Measurements from ENCODE around the gene NFAT5. TPM values are rescaled to one million over a fixed set of nuclear protein-coding genes. Genes with fewer than 3 reads are reported as not detected.

NFAT5 gene
- total and polyA plus RNA-seq, 9 of the 15 experiments (the other 6 are each of a cell fraction or from before 2014, with no cell fraction given): 0.78 to 20.5 (median 12.4) TPM

- TF ChIP-seq HMGXB4 (CRISPR knock-in tag; IDR thresholded peaks at IDR 0.05) (peak; percentile 34; the same call in 1 of the 2 replicates), NONO (IDR thresholded peaks at IDR 0.05; ENCODE audit: low read depth in 2 of 2, low read length in 1 of 2) (peak; percentile 40 to 65; a peak in 3 of 4 replicates), NR2F6 (CRISPR knock-in tag; IDR thresholded peaks at IDR 0.05) (no peak), ZNF507 (tag; conservative IDR thresholded peaks at IDR 0.05) (no peak), PBX2 (CRISPR knock-in tag; IDR thresholded peaks at IDR 0.05; ENCODE audit: low read depth) (no peak), PBX2 (tag; conservative IDR thresholded peaks at IDR 0.05; ENCODE audit: low read depth) (no peak), TEAD4 (IDR thresholded peaks at IDR 0.05; ENCODE audit: low read length) (no peak), TEAD4 (CRISPR knock-in tag; IDR thresholded peaks at IDR 0.05; ENCODE audit: borderline replicate concordance) (no peak), ZNF780A (CRISPR knock-in tag; IDR thresholded peaks at IDR 0.05) (no peak), POLR3A (IDR thresholded peaks at IDR 0.05; ENCODE audit: borderline replicate concordance, extremely low read depth, insufficient read depth, insufficient read length) (no peak), HINFP (tag; conservative IDR thresholded peaks at IDR 0.05; ENCODE audit: low read depth) (no peak), ID3 (CRISPR knock-in tag; IDR thresholded peaks at IDR 0.05) (no peak), ID3 (tag; IDR thresholded peaks at IDR 0.05) (no peak), MYC (IDR thresholded peaks at IDR 0.05; ENCODE audit: low read depth, low read length) (peak; percentile 26; the same call in 1 of the 2 replicates), MYC (CRISPR knock-in tag; IDR thresholded peaks at IDR 0.05; ENCODE audit: borderline replicate concordance, low read depth) (no peak)
- TF ChIP-seq, protein P1, sequence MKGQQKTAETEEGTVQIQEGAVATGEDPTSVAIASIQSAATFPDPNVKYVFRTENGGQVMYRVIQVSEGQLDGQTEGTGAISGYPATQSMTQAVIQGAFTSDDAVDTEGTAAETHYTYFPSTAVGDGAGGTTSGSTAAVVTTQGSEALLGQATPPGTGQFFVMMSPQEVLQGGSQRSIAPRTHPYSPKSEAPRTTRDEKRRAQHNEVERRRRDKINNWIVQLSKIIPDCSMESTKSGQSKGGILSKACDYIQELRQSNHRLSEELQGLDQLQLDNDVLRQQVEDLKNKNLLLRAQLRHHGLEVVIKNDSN (CRISPR knock-in tag; IDR thresholded peaks at IDR 0.05): no peak
- TF ChIP-seq, protein P2, sequence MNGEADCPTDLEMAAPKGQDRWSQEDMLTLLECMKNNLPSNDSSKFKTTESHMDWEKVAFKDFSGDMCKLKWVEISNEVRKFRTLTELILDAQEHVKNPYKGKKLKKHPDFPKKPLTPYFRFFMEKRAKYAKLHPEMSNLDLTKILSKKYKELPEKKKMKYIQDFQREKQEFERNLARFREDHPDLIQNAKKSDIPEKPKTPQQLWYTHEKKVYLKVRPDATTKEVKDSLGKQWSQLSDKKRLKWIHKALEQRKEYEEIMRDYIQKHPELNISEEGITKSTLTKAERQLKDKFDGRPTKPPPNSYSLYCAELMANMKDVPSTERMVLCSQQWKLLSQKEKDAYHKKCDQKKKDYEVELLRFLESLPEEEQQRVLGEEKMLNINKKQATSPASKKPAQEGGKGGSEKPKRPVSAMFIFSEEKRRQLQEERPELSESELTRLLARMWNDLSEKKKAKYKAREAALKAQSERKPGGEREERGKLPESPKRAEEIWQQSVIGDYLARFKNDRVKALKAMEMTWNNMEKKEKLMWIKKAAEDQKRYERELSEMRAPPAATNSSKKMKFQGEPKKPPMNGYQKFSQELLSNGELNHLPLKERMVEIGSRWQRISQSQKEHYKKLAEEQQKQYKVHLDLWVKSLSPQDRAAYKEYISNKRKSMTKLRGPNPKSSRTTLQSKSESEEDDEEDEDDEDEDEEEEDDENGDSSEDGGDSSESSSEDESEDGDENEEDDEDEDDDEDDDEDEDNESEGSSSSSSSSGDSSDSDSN (IDR thresholded peaks at IDR 0.05; ENCODE audit: borderline replicate concordance in 1 of 2, low read depth in 2 of 2, low read length in 2 of 2): peak; percentile 95 to 96
Observed at GRCh38 chr16:69566240-69566980, 644 bp downstream of the NFAT5 start (continued).

Data from K562 (cell line).